ENCODE results near the gene INO80C. TPM values are rescaled to one million over a fixed set of nuclear protein-coding genes. Genes with fewer than 3 reads are reported as not detected.

The INO80C gene
- total RNA-seq, 1 donor from 2014 or later = 30.0 TPM

- no peak for DNase-seq (ENCODE audit: low spot score in 2 of 2, unreplicated experiment in 2 of 2)
- no peak overlapping the region for H3K4me3 Mint-ChIP-seq
- no peaks in the 10 kb centered on the region for H3K9me3 Mint-ChIP-seq
- H3K4me1 Mint-ChIP-seq = peaks cover 2% of the 10 kb centered on the region
- H3K36me3 Mint-ChIP-seq = peaks cover 5% of the 10 kb centered on the region
- no peak for TF ChIP-seq CTCF (IDR thresholded peaks at IDR 0.05; ENCODE audit: unreplicated experiment)
- no peak overlapping the region for H3K27ac Mint-ChIP-seq
- no peaks in the 10 kb centered on the region for H3K27me3 Mint-ChIP-seq (ENCODE audit: low read depth)
Observed at GRCh38 chr18:35467624-35468016, 30.1 kb downstream of the INO80C start.

GRCh38 chr18:35466815-35467623 is 30.7 kb downstream of the INO80C start:
- Mint-ChIP-seq H3K27ac (no peak overlapping the region), H3K9me3 (no peaks in the 10 kb centered on the region), H3K36me3 (peaks cover 2% of the 10 kb centered on the region), H3K4me1 (peaks cover 2% of the 10 kb centered on the region), H3K27me3 (ENCODE audit: low read depth) (no peaks in the 10 kb centered on the region), H3K4me3 (no peak overlapping the region)
- DNase-seq (ENCODE audit: low spot score in 2 of 2, unreplicated experiment in 2 of 2) = no peak
- TF ChIP-seq CTCF (IDR thresholded peaks at IDR 0.05; ENCODE audit: unreplicated experiment) = no peak

- TF ChIP-seq CTCF (IDR thresholded peaks at IDR 0.05; ENCODE audit: unreplicated experiment) = no peak
- no peaks in the 10 kb centered on the region for H3K9me3 Mint-ChIP-seq
- no peak for DNase-seq (ENCODE audit: low spot score in 2 of 2, unreplicated experiment in 2 of 2)
- no peaks in the 10 kb centered on the region for H3K27me3 Mint-ChIP-seq (ENCODE audit: low read depth)
- peaks cover 2% of the 10 kb centered on the region for H3K4me1 Mint-ChIP-seq
- H3K4me3 Mint-ChIP-seq = no peak overlapping the region
- H3K27ac Mint-ChIP-seq = no peak overlapping the region
- peaks cover 2% of the 10 kb centered on the region for H3K36me3 Mint-ChIP-seq
Observed at GRCh38 chr18:35466334-35466733, 31.4 kb downstream of the INO80C start.

- Mint-ChIP-seq H3K4me3 (no peak overlapping the region), H3K27ac (no peak overlapping the region), H3K9me3 (no peaks in the 10 kb centered on the region), H3K36me3 (peaks cover 2% of the 10 kb centered on the region), H3K27me3 (ENCODE audit: low read depth) (no peaks in the 10 kb centered on the region), H3K4me1 (peaks cover 2% of the 10 kb centered on the region)
- DNase-seq (ENCODE audit: low spot score in 2 of 2, unreplicated experiment in 2 of 2) = no peak
- TF ChIP-seq CTCF (IDR thresholded peaks at IDR 0.05; ENCODE audit: unreplicated experiment) = no peak
Observed at GRCh38 chr18:35465329-35465728, 32.4 kb downstream of the INO80C start.

GRCh38 chr18:35464831-35465279 is 32.9 kb downstream of the INO80C start:
- TF ChIP-seq CTCF (IDR thresholded peaks at IDR 0.05; ENCODE audit: unreplicated experiment) = no peak
- Mint-ChIP-seq H3K4me3 (no peak overlapping the region), H3K4me1 (no peaks in the 10 kb centered on the region)

More at GRCh38 chr18:35464831-35465279, 32.9 kb downstream of the INO80C start:
- H3K36me3 Mint-ChIP-seq = peaks cover 2% of the 10 kb centered on the region
- DNase-seq (ENCODE audit: low spot score in 2 of 2, unreplicated experiment in 2 of 2) = no peak
- H3K27ac Mint-ChIP-seq = no peak overlapping the region
- no peaks in the 10 kb centered on the region for H3K9me3 Mint-ChIP-seq
- no peaks in the 10 kb centered on the region for H3K27me3 Mint-ChIP-seq (ENCODE audit: low read depth)

Data from mesothelial cell of epicardium (in vitro differentiated cells).